Natural killer cell (primary cell): Measurements from ENCODE around the gene FAM181A. TPM values are rescaled to one million over a fixed set of nuclear protein-coding genes. Genes with fewer than 3 reads are reported as not detected.
A peak's percentile ranks its signal among the peaks of the same experiment; 100 is the strongest.

Source experiments
- ATAC-seq, 3 donors: fragments of 150-1000 bp in 2 of 3; fragments of 200-7000 bp in 1 of 3; cut with Tn5 transposase; 1 replicate in 1 of 3; 2 replicates in 2 of 3; pipeline ENCODE4 v1.10.0; 2021; ENCODE audit warnings: mild to moderate bottlenecking in 2 of 3, moderate library complexity in 2 of 3
- DNase-seq, 2 donors: peaks; one replicate each; pipeline versions ENCODE4 v3.0.0 to v3.0.0-alpha.2; 2013 to 2021; ENCODE audit warnings: mixed read lengths in 1 of 2
- H3K27ac ChIP-seq: one replicate; pipeline ENCODE4 v1.5.1; 2013; ENCODE audit warnings: mild to moderate bottlenecking, low read length
- H3K27me3 ChIP-seq: one replicate; pipeline ENCODE4 v1.6.1; 2013; ENCODE audit warnings: low read length; ENCODE audit not compliant: control insufficient read depth, insufficient read depth
- H3K36me3 ChIP-seq: one replicate; pipeline ENCODE4 v1.6.1; 2013; ENCODE audit warnings: low read length; ENCODE audit not compliant: control insufficient read depth, insufficient read depth
- H3K4me1 ChIP-seq: one replicate; pipeline ENCODE4 v1.6.1; 2013; ENCODE audit warnings: low read length; ENCODE audit not compliant: control insufficient read depth, insufficient read depth
- H3K4me3 ChIP-seq: one replicate; pipeline ENCODE4 v1.5.1; 2013; ENCODE audit warnings: low read length
- H3K9me3 ChIP-seq: one replicate; pipeline ENCODE4 v1.6.1; 2013; ENCODE audit warnings: low read length; ENCODE audit not compliant: control insufficient read depth, insufficient read depth
- H3K27ac Mint-ChIP-seq, 2 donors: one replicate each; pipeline ENCODE4 v1.8.0; 2022; ENCODE audit warnings: mild to moderate bottlenecking in 2 of 2, mixed read lengths in 2 of 2, moderate library complexity in 1 of 2
- H3K27me3 Mint-ChIP-seq, 2 donors: one replicate each; pipeline ENCODE4 v1.8.0; 2022; ENCODE audit warnings: low read depth in 2 of 2, mixed read lengths in 2 of 2
- H3K36me3 Mint-ChIP-seq: one replicate; pipeline ENCODE4 v1.8.0; 2022; ENCODE audit warnings: mixed read lengths
- H3K4me1 Mint-ChIP-seq, 2 donors: one replicate each; pipeline ENCODE4 v1.8.0; 2022; ENCODE audit warnings: mixed read lengths in 2 of 2
- H3K4me3 Mint-ChIP-seq: one replicate; pipeline ENCODE4 v1.8.0; 2022; ENCODE audit warnings: mild to moderate bottlenecking, moderate library complexity, mixed read lengths
- H3K9me3 Mint-ChIP-seq, 2 donors: one replicate each; pipeline ENCODE4 v1.8.0; 2022; ENCODE audit warnings: mixed read lengths in 2 of 2
- CTCF ChIP-seq: fragments of 200-600 bp; IDR thresholded peaks from one replicate; pipeline ENCODE4 v1.8.0; 2022; ENCODE audit warnings: antibody characterized with exemption
- WGBS: methylation state at CpG from one replicate; pipeline ENCODE4 v1.1.7; 2013; ENCODE audit warnings: missing lambda C conversion rate; ENCODE audit not compliant: insufficient coverage; 5-methylcytosine and 5-hydroxymethylcytosine counted together
- intact Hi-C: fragments of 100-400 bp; cut with micrococcal nuclease; formaldehyde crosslinking; loops from one replicate; pipeline ENCODE4 v1.14.2; 2022
- total RNA-seq, 4 donors: library from RNA; stranded (reverse); fragments of 120-200 nt in 1 of 4; gene quantifications; one replicate each; pipeline versions ENCODE4 v1.2.3 to v1.2.4, GENCODE V29; 2013 to 2022

FAM181A gene
- total RNA-seq, 3 donors from 2014 or later (not counting 1 experiment from before 2014, with no cell fraction given): not detected

GRCh38 chr14:93950948-93951634 lies 23.9 kb downstream of the FAM181A start:
- no peaks in the 10 kb centered on the region for H3K9me3 Mint-ChIP-seq
- ATAC-seq (no peak), DNase-seq (no peak)
- no peaks in the 10 kb centered on the region for H3K36me3 Mint-ChIP-seq
- peaks cover 23 to 30% of the 10 kb centered on the region in 2 donors for H3K4me1 Mint-ChIP-seq
- 91% methylated on average over 20 of the region's 20 CpGs for WGBS
- H3K27ac Mint-ChIP-seq: peak overlapping the region in 1 of 2 donors; percentile 10
- H3K27ac ChIP-seq: no peak overlapping the region
- no peaks in the 10 kb centered on the region for H3K27me3 Mint-ChIP-seq
- intact Hi-C loops: no loop called here
- peaks cover 33% of the 10 kb centered on the region for H3K4me1 ChIP-seq
- no peak for TF ChIP-seq CTCF
- H3K4me3 Mint-ChIP-seq: no peak overlapping the region
- no peaks in the 10 kb centered on the region for H3K9me3 ChIP-seq
- peaks cover 6% of the 10 kb centered on the region for H3K36me3 ChIP-seq
- no peaks in the 10 kb centered on the region for H3K27me3 ChIP-seq
- H3K4me3 ChIP-seq: no peak overlapping the region

GRCh38 chr14:93951635-93952540 lies 24.7 kb downstream of the FAM181A start:
- Mint-ChIP-seq H3K9me3 (no peaks in the 10 kb centered on the region), H3K27ac (no peak overlapping the region), H3K27me3 (no peaks in the 10 kb centered on the region), H3K4me1 (peaks cover 29 to 38% of the 10 kb centered on the region in 2 donors), H3K4me3 (no peak overlapping the region), H3K36me3 (no peaks in the 10 kb centered on the region)
- DNase-seq: no peak
- Histone ChIP-seq H3K9me3 (no peaks in the 10 kb centered on the region), H3K27me3 (no peaks in the 10 kb centered on the region), H3K27ac (no peak overlapping the region), H3K36me3 (peaks cover 3% of the 10 kb centered on the region), H3K4me3 (no peak overlapping the region), H3K4me1 (peaks cover 41% of the 10 kb centered on the region)
- no peak for TF ChIP-seq CTCF
- intact Hi-C loops: no loop called here
- no peak for ATAC-seq
- WGBS: 83% methylated on average over 7 of the region's 7 CpGs

GRCh38 chr14:93952829-93953228 lies 25.7 kb downstream of the FAM181A start:
- Histone ChIP-seq H3K27me3 (no peaks in the 10 kb centered on the region), H3K4me3 (no peak overlapping the region), H3K9me3 (no peaks in the 10 kb centered on the region), H3K27ac (no peak overlapping the region), H3K4me1 (peaks cover 50% of the 10 kb centered on the region), H3K36me3 (no peaks in the 10 kb centered on the region)
- H3K27ac Mint-ChIP-seq: no peak overlapping the region
- intact Hi-C loops: no loop called here
- H3K9me3 Mint-ChIP-seq: no peaks in the 10 kb centered on the region
- H3K4me3 Mint-ChIP-seq: no peak overlapping the region
- TF ChIP-seq CTCF: no peak
- H3K36me3 Mint-ChIP-seq: no peaks in the 10 kb centered on the region
- ATAC-seq: no peak
- WGBS: 84% methylated on average over 3 of the region's 3 CpGs
- H3K27me3 Mint-ChIP-seq: no peaks in the 10 kb centered on the region
- no peak for DNase-seq
- H3K4me1 Mint-ChIP-seq: peaks cover 37 to 48% of the 10 kb centered on the region in 2 donors
